Hematopoietic multipotent progenitor cell (in vitro differentiated cells): ENCODE measurements around the gene HBD. TPM values are rescaled to one million over a fixed set of nuclear protein-coding genes. Genes with fewer than 3 reads are reported as not detected.

ENCODE experiments used
- DNase-seq, 3 donors: peaks; one replicate each; pipeline ENCODE4 v3.0.0-alpha.2; 2011 to 2015; ENCODE audit warnings: low read depth in 2 of 3, low spot score in 2 of 3
- total RNA-seq: library from RNA; depleted of rRNA; stranded (reverse); fragments of >200 nt; gene quantifications from one replicate; pipeline ENCODE4 v1.2.3, GENCODE V29; 2012

HBD gene
- total RNA-seq, 1 donor: 77.0 TPM

DNA sequence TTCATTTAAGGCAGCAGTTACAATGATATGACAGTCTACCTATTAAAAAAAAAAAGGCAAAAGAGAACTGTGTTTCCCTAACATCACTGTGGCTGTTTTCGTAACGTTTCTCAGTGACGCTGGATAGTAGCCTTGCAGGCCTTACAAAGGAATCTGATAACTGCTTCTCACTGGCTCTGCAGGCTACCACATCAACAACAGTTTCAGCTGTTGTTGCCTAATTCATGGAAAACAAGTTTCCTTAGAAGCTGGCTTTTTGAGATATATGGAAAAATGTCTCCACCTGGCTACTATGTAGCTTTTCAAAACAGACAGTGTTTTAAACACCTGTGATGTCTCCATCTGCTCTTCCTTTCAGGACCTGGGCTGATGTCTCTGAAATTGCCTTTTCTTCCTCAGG, 37.6 kb downstream of the HBD start:
- no peak for DNase-seq

GRCh38 chr11:5196067-5196466, 38.2 kb downstream of the HBD start:
- no peak for DNase-seq

DNA sequence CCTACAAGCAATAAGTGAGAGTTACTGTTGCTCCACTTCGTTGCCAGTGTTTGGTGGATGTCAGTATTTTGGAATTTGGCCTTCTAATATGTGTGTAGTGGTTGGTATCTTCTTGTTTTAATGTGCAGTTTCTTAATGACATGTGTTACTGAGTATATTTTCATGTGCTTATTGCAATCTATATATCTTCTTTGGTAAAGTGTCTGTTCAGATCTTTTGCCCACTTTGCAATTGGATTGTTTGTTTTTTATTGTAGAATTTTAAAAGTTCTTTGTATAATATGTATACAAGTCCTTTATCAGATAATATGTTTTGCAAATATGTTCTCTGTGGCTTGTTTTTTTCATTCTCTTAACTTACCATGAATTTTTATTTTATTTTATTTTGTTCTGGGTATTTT, 41.5 kb downstream of the HBD start:
- DNase-seq: no peak

GRCh38 chr11:5188201-5188600, 46.1 kb downstream of the HBD start:
- no peak for DNase-seq

Other genes starting within 250 kb of the HBD start
- gene OR51L1, start 239.6 kb downstream of the HBD start, total RNA-seq: under 0.01 TPM
- not detected for gene OR52J3, start 188.0 kb downstream of the HBD start, total RNA-seq
- gene OR52E2, start 174.9 kb downstream of the HBD start, total RNA-seq: not detected
- gene OR52E1, start 164.9 kb downstream of the HBD start, total RNA-seq: under 0.01 TPM
- gene OR52A5, start 96.1 kb downstream of the HBD start, total RNA-seq: not detected
- gene OR52A1, start 79.7 kb downstream of the HBD start, total RNA-seq: 0.27 TPM
- gene OR51V1, start 33.8 kb downstream of the HBD start, total RNA-seq: not detected
- gene HBB, start 7.4 kb downstream of the HBD start, total RNA-seq: 708 TPM
- gene HBG1, start 15.4 kb upstream of the HBD start, total RNA-seq: not detected
- 0.27 TPM for gene HBG2, start 20.3 kb upstream of the HBD start, total RNA-seq
- under 0.01 TPM for gene HBE1, start 35.5 kb upstream of the HBD start, total RNA-seq
- 0.54 TPM for gene OR51B4, start 67.5 kb upstream of the HBD start, total RNA-seq
- gene OR51B2, start 89.8 kb upstream of the HBD start, total RNA-seq: 0.27 TPM
- 0.81 TPM for gene OR51B5, start 109.0 kb upstream of the HBD start, total RNA-seq
- not detected for gene OR51B6, start 117.0 kb upstream of the HBD start, total RNA-seq
- not detected for gene OR51M1, start 149.3 kb upstream of the HBD start, total RNA-seq
- not detected for gene OR51Q1, start 187.6 kb upstream of the HBD start, total RNA-seq
- 1.3 TPM for gene OR51I1, start 207.0 kb upstream of the HBD start, total RNA-seq
- under 0.01 TPM for gene OR51I2, start 214.8 kb upstream of the HBD start, total RNA-seq